ENCODE results near the gene METTL2B. TPM values are rescaled to one million over a fixed set of nuclear protein-coding genes. Genes with fewer than 3 reads are reported as not detected.
"Not testable (repeated sequence)": the region's sequence is repeated elsewhere in the genome, so short reads cannot be mapped to it uniquely, and the experiment has no call there.

The METTL2B gene
- total RNA-seq, 2 experiments from 2014 or later: 59.3 to 60.4 TPM

GRCh38 chr7:128507321-128507993 is 30.9 kb downstream of the METTL2B start:
- CTCF ChIA-PET: not testable (repeated sequence)
- POLR2A ChIA-PET: interaction anchor here (0.6 kb wide), 1 partner anchor 28 kb away, joined by 5 read pairs; no protein-coding TSS in a partner anchor

DNA sequence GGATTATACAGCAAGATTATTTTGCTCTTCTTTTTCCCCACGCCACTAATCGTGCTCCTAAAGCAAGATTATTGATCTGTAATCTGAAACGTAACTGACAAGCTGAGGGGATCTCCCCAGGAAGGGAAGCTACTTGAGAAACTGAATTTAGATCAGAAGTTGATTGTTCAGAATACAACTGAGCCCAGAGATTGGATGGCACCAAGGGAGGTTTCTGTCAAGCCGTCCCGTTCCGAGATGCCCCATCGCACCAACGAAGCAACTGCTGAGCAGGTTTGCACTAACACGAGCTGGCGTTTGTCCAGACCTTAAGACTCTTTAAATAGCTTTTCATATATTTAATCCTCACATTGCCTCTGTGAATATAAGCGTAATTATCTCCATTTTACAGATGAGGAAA is 35.1 kb downstream of the METTL2B start:
- POLR2A ChIA-PET: not testable (repeated sequence)
- CTCF ChIA-PET: interaction anchor here (0.6 kb wide), 1 partner anchor 1250 kb away, joined by 3 read pairs; no protein-coding TSS in a partner anchor

- CTCF ChIA-PET: not testable (repeated sequence)
Measured at GRCh38 chr7:128515232-128515631, 38.7 kb downstream of the METTL2B start.

DNA sequence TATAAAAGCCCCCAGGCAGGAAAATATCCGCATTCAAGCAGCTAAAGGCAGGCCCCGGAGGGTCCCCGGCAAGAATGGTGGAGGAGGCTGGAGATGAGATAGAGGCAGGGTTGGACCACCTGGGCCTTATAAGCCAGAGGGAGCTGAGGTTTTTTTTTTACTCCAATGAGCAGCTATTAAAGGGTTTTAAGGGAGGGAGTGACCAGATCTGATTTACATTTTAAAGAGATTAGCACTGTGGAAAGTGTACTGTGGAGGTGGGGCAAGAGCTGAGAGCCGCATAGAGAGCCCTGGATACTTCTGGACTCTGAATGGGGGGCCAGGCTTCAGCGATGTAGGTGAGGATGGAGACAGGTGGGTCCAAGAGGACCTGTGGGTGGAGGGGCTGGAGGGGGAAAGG is 40.5 kb downstream of the METTL2B start:
- CTCF ChIA-PET, POLR2A ChIA-PET: not testable (repeated sequence)

More at GRCh38 chr7:128515232-128515631, 38.7 kb downstream of the METTL2B start:
- POLR2A ChIA-PET: not testable (repeated sequence)

DNA sequence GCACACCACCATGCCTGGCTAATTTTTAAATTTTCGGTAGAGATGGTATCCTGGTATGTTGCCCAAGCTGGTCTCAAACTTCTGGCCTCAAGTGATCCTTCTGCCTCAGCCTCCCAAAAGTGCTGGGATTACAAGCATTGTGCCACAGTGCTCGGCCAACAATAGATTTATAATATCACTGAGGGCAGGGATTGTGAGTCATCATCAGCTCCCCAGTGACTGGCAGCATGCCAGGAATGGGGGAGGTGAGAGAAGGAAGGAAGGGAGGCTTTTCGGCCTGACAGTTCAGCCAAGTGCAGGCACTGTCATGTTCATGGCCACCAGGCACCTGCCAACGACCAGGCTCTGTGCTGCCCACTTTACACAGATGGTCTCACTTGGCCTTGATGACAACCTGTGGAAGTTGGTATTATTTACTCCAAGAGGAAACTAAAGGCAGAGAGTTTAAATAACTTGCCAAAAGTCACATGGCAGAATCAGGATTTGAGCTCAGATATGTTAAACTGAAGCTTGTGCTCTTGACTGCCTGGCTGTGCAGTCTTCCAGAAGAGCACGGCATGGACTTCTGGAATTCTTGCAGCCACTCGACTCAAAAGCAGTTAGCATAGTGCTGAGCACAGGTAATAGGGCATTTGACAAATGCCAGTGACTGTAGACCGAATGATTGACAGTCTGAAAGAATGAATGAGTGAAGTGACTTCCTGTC is 46.8 kb downstream of the METTL2B start:
- CTCF ChIA-PET, POLR2A ChIA-PET: not testable (repeated sequence)

DNA sequence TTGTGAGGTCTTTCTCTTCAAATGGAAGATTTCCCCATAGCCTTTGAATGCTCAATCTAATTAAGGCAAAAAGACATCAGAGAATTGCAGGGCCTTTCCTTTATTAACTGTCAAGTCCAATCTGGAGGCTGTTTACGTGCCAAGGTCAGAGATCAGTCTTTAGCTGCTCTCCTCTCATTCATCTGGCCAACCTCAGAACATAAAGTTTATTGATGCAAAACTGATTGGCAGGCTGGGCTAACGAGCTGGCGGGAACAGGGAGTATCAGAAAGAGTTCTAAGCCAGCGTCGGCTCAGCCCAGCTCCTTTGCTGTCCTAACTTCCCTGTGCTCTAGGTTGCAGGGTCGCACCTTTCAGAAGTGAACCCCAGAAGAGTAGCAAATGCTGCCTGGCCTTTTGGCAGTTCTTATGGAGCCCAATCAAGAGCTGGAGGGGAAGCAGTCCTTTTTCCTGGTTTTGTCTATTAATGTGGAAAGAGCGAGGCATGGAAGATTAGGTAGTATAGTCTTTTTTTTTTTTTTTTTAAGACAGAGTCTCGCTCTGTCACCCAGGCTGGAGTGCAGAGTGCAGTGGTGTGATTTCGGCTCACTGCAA is 47.5 kb downstream of the METTL2B start:
- POLR2A ChIA-PET, CTCF ChIA-PET: not testable (repeated sequence)

GRCh38 chr7:128525584-128525983 is 49.0 kb downstream of the METTL2B start:
- CTCF ChIA-PET, POLR2A ChIA-PET: not testable (repeated sequence)

GRCh38 chr7:128526062-128526466 is 49.5 kb downstream of the METTL2B start:
- CTCF ChIA-PET: interaction anchor here (0.6 kb wide), 1 partner anchor 429 kb away, joined by 3 read pairs; no protein-coding TSS in a partner anchor
- POLR2A ChIA-PET: not testable (repeated sequence)

- CTCF ChIA-PET, POLR2A ChIA-PET: not testable (repeated sequence)
Measured at GRCh38 chr7:128529191-128529590, 52.6 kb downstream of the METTL2B start.

DNA sequence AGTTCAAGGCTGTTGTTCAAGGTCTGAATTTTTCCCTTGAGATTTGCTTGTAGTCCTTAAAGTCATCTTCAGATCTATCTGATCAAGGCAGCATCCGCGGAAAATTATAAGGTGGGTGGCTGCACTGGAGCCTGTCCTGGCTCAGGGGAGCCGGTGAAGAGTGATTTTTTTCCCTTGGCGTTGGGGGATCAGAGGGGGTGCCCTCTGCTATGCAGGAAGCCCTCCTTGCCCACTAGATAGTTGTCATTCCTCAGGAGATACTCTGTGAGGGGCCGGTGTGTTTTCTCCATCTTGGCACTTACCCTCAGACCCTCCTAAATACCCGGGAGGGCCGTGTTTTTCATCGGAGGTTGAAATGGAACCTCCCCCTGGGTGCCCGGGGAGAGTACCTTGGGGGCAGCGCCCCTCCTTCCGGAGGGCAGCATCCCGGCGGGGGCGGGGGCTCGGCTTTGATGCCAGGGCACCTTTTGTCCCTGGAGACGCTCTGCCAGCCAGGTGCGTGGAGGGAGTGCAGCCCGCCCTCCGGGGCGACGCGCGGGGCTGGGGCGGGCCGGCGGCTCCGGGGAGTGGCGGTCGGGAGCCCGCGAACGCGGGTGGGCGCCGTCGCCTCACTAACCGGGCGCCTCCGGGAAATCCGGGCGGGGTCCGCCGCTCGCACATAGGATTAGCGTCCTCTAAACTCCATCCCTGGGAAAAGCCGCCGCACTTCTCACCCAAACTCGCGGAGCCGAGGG is 53.7 kb downstream of the METTL2B start:
- CTCF ChIA-PET: not testable (repeated sequence)

DNA sequence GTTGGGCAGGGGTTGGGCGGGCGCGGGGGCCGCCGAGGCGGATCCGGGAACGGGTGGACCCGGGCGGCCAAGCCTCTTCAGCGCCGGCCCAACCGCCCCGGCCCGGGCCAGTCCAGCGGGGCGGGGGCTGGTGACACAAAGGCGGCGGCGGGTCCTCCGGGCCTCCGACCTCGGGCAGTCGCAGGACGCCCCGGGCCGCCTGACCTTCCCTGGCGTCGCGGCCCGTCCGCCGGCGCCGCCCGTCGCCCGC is 54.2 kb downstream of the METTL2B start:
- CTCF ChIA-PET: no interaction called here
- POLR2A ChIA-PET: no interaction called here

More for the DNA sequence above, 53.7 kb downstream of the METTL2B start:
- POLR2A ChIA-PET: not testable (repeated sequence)

DNA sequence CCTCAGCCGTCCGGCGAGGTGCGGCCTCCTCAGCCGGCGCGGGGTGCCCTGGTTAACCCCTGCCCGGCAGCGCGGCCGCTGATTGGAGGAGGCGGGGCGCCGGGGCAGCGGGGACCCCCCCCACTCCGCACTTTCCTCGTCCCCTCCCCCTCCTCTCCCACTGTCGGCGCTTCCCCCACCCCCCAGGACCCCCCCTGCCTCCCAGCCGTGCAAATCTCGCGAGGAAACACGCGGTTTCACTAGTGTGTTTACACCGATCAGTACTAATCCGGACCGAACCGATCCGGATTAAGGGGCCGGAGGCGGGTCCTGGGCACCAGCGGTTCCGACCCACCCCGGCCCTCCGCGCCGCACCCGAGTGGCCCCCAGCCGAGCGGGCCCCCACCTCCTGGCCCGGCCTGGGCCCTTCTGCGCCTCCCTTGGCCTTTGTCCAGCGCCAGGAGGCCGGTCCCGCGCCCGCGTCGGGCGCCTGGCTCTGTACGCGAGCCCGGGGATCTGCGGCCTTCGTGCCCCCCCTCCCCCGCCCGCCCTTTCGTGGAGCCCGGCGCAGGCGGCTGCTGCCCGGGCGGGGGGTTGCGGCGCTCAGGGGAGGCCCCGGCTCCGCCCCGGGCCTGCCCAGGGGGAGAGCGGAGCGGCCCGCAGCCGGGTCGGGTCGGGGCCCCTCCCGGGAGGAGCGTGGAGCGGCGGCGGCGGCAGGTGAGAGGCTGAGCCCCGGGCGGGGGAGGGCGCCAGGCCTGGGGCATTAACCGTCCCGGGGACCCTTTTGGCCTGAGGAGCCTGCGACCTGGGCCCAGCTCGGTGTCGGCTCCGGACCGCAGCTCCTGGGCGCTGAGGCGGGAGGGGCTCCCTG is 54.8 kb downstream of the METTL2B start:
- CTCF ChIA-PET, POLR2A ChIA-PET: not testable (repeated sequence)

GRCh38 chr7:128531955-128532478 is 55.5 kb downstream of the METTL2B start:
- POLR2A ChIA-PET, CTCF ChIA-PET: not testable (repeated sequence)

GRCh38 chr7:128532956-128533355 is 56.4 kb downstream of the METTL2B start:
- POLR2A ChIA-PET, CTCF ChIA-PET: not testable (repeated sequence)

- CTCF ChIA-PET: not testable (repeated sequence)
- POLR2A ChIA-PET: interaction anchor here (0.7 kb wide), 1 partner anchor 107 kb away, joined by 4 read pairs; no protein-coding TSS in a partner anchor
Measured at GRCh38 chr7:128537410-128537809, 60.9 kb downstream of the METTL2B start.

- CTCF ChIA-PET: interaction anchor here (1.1 kb wide), 1 partner anchor 67 kb away, joined by 3 read pairs; no protein-coding TSS in a partner anchor
- POLR2A ChIA-PET: not testable (repeated sequence)
Measured at GRCh38 chr7:128542530-128542929, 66.0 kb downstream of the METTL2B start.

DNA sequence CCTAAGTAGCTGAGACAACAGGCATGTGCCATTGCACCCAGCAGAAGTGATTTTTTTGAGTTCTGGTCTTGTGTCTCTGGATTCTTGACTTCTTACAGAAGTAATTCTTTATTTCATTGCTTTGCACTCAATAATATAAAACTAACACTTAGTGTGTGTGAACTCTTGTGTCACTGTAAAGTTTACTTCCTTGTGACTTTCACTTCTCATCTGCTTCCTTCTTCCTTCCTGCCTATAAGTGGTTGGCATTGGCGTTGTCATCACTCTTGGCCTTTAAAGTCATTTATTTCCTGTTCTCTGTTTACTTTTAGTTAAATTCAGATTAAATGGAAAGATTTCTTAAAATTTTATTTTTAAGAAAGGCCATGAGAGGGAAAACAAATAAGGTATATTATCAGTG is 66.8 kb downstream of the METTL2B start:
- CTCF ChIA-PET, POLR2A ChIA-PET: not testable (repeated sequence)

DNA sequence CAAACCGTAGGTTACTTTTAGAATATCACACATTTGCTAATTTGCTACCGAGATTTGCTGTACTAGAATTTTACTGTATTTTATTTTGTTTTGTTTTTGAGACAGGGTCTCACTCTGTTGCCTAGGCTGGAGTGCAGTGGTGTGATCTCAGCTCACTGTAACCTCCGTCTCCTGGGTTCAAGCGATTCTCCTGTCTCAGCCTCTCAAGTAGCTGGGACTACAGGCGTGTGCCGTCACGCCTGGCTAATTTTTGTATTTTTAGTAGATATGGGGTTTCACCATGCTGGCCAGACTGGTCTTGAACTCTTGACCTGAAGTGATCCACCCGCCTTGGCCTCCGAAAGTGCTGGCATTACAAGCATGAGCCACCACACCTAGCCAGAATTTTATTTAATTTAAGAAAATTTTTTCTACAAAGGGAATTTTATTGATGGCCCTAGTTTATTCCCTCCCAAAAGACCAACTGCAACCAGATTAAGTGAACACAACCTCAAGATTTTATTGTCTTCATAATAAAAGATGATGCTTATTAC is 69.8 kb downstream of the METTL2B start:
- POLR2A ChIA-PET, CTCF ChIA-PET: not testable (repeated sequence)

GRCh38 chr7:128550920-128551319 is 74.4 kb downstream of the METTL2B start:
- ChIA-PET POLR2A (no interaction called here), CTCF (interaction anchor here (0.7 kb wide), 2 partner anchors 48 to 464 kb away, joined by 3 to 4 read pairs; no protein-coding TSS in a partner anchor)

Data from activated CD8-positive, alpha-beta memory T cell treated with anti-CD3 and anti-CD28 coated beads for 36 hours (primary cell).